Measurements from ENCODE around the gene PALD1.

DNA sequence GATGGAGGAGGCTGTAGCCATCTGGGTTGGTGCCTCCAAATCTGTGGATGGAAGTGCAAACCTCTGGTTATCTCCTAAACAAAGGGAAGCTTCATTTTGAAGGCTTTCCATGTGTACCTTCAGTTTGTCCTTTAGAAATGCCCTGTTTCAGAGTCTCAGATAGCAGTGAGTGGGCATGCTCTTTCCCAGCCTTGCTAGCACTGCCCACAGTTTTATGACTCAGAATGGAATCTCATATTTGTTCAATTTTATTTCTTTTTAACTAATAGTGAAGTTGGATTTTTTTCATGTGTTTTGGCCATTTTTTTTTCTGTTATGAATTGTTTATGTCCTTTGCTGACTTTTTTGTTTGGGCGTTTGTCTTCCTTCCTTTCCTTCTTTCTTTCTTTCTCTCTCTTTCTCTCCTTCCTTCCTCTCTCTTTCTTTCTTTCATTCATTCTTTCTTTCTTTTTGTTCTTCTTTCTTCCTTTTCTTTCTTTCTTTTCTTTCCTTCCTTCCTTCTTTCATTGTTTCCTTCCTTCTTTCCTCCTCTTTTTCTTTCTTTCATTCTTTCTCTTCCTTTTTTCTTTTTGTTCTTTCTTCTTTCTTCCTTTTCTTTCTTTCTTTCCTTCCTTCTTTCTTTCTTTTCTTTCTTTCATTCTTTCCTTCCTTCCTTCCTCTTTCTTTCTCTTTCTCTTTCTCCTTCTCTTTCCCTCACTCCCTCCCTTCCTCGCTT is 98.4 kb downstream of the PALD1 start:
- TF ChIP-seq FOXM1 (IDR thresholded peaks at IDR 0.05; ENCODE audit: low read depth) = no peak
- no peak for TF ChIP-seq FOXM1 (CRISPR knock-in tag; IDR thresholded peaks at IDR 0.05; ENCODE audit: low read depth)
- no peak for TF ChIP-seq POLR2A (conservative IDR thresholded peaks at IDR 0.05)
- TF ChIP-seq, protein P1, sequence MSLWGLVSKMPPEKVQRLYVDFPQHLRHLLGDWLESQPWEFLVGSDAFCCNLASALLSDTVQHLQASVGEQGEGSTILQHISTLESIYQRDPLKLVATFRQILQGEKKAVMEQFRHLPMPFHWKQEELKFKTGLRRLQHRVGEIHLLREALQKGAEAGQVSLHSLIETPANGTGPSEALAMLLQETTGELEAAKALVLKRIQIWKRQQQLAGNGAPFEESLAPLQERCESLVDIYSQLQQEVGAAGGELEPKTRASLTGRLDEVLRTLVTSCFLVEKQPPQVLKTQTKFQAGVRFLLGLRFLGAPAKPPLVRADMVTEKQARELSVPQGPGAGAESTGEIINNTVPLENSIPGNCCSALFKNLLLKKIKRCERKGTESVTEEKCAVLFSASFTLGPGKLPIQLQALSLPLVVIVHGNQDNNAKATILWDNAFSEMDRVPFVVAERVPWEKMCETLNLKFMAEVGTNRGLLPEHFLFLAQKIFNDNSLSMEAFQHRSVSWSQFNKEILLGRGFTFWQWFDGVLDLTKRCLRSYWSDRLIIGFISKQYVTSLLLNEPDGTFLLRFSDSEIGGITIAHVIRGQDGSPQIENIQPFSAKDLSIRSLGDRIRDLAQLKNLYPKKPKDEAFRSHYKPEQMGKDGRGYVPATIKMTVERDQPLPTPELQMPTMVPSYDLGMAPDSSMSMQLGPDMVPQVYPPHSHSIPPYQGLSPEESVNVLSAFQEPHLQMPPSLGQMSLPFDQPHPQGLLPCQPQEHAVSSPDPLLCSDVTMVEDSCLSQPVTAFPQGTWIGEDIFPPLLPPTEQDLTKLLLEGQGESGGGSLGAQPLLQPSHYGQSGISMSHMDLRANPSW (CRISPR knock-in tag; IDR thresholded peaks at IDR 0.05) = no peak
- TF ChIP-seq RAD21 (CRISPR knock-in tag; conservative IDR thresholded peaks at IDR 0.05 in 1 of 2, IDR thresholded peaks at IDR 0.05 in 1 of 2) = no peak
- no peak for TF ChIP-seq CBFB (CRISPR knock-in tag; IDR thresholded peaks at IDR 0.05)
- no peak for TF ChIP-seq TBP (optimal IDR thresholded peaks at IDR 0.05; ENCODE audit: low read depth, low read length)
- no peak for TF ChIP-seq RUNX1 (IDR thresholded peaks at IDR 0.05; ENCODE audit: low read depth)
- TF ChIP-seq, protein P2, sequence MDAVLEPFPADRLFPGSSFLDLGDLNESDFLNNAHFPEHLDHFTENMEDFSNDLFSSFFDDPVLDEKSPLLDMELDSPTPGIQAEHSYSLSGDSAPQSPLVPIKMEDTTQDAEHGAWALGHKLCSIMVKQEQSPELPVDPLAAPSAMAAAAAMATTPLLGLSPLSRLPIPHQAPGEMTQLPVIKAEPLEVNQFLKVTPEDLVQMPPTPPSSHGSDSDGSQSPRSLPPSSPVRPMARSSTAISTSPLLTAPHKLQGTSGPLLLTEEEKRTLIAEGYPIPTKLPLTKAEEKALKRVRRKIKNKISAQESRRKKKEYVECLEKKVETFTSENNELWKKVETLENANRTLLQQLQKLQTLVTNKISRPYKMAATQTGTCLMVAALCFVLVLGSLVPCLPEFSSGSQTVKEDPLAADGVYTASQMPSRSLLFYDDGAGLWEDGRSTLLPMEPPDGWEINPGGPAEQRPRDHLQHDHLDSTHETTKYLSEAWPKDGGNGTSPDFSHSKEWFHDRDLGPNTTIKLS (IDR thresholded peaks at IDR 0.05; ENCODE audit: borderline replicate concordance, low read depth) = no peak
- TF ChIP-seq ZNF507 (tag; conservative IDR thresholded peaks at IDR 0.05) = no peak
- TF ChIP-seq, protein P3, sequence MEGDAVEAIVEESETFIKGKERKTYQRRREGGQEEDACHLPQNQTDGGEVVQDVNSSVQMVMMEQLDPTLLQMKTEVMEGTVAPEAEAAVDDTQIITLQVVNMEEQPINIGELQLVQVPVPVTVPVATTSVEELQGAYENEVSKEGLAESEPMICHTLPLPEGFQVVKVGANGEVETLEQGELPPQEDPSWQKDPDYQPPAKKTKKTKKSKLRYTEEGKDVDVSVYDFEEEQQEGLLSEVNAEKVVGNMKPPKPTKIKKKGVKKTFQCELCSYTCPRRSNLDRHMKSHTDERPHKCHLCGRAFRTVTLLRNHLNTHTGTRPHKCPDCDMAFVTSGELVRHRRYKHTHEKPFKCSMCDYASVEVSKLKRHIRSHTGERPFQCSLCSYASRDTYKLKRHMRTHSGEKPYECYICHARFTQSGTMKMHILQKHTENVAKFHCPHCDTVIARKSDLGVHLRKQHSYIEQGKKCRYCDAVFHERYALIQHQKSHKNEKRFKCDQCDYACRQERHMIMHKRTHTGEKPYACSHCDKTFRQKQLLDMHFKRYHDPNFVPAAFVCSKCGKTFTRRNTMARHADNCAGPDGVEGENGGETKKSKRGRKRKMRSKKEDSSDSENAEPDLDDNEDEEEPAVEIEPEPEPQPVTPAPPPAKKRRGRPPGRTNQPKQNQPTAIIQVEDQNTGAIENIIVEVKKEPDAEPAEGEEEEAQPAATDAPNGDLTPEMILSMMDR (IDR thresholded peaks at IDR 0.05 in 2 of 3, conservative IDR thresholded peaks at IDR 0.05 in 1 of 3; ENCODE audit: insufficient read depth in 2 of 3, low read depth in 1 of 3, low read length in 3 of 3) = no peak
- TF ChIP-seq SMARCA4 (IDR thresholded peaks at IDR 0.05) = no peak
- no peak for TF ChIP-seq CEBPB (tag; IDR thresholded peaks at IDR 0.05)
- TF ChIP-seq, protein P4, sequence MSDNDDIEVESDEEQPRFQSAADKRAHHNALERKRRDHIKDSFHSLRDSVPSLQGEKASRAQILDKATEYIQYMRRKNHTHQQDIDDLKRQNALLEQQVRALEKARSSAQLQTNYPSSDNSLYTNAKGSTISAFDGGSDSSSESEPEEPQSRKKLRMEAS (CRISPR knock-in tag; IDR thresholded peaks at IDR 0.05) = no peak
- no peak for TF ChIP-seq CREBBP (IDR thresholded peaks at IDR 0.05; ENCODE audit: low read depth, low read length)
